Uterus (tissue), 4 donors: ENCODE data around the gene USP47. TPM values are rescaled to one million over a fixed set of nuclear protein-coding genes. Genes with fewer than 3 reads are reported as not detected.

Experiments used
- DNase-seq, 2 donors: peaks; one replicate each; pipeline ENCODE4 v3.0.0-alpha.2; 2019 to 2020
- H3K27ac ChIP-seq, 2 donors: fragments of 200-600 bp; sonication (generic); 1 replicate in 1 of 2; 2 replicates in 1 of 2; pipeline ENCODE4 v1.5.1; 2016 to 2018
- H3K27me3 ChIP-seq, 2 donors: fragments of 200-600 bp; sonication (generic); one replicate each; pipeline ENCODE4 v1.5.1; 2018 to 2019; ENCODE audit warnings: control low read depth in 1 of 2
- H3K36me3 ChIP-seq, 2 donors: fragments of 200-600 bp; sonication (generic); one replicate each; pipeline ENCODE4 v1.5.1; 2019; ENCODE audit warnings: control low read depth in 1 of 2
- H3K4me1 ChIP-seq, 2 donors: fragments of 200-600 bp; sonication (generic); one replicate each; pipeline ENCODE4 v1.5.1; 2018 to 2019; ENCODE audit warnings: control low read depth in 1 of 2
- H3K4me3 ChIP-seq, 2 donors: fragments of 200-600 bp; sonication (generic); 1 replicate in 1 of 2; 2 replicates in 1 of 2; pipeline ENCODE4 v1.5.1; 2018 to 2019; ENCODE audit warnings: mild to moderate bottlenecking in 1 of 2
- H3K9me3 ChIP-seq, 2 donors: fragments of 200-600 bp; sonication (generic); one replicate each; pipeline ENCODE4 v1.5.1; 2019; ENCODE audit warnings: control low read depth in 1 of 2
- CTCF ChIP-seq, 4 experiments: fragments of 200-600 bp in 2 of 4; fragments of 450-650 bp in 2 of 4; sonication (generic) in 2 of 4; IDR thresholded peaks; one replicate each; pipeline ENCODE4 v1.5.1; 2016 to 2019; ENCODE audit warnings: antibody characterized with exemption in 4 of 4, mild to moderate bottlenecking in 2 of 4, moderate library complexity in 1 of 4
- POLR2A ChIP-seq, 2 donors: fragments of 450-650 bp; IDR thresholded peaks; one replicate each; pipeline ENCODE4 v1.6.1; 2016; ENCODE audit warnings: antibody characterized with exemption in 2 of 2, mild to moderate bottlenecking in 1 of 2, moderate library complexity in 1 of 2
- intact Hi-C: fragments of 100-400 bp; cut with DNase I; formaldehyde crosslinking; loops from one replicate; pipeline ENCODE4 v1.15.1; 2023; ENCODE audit warnings: low total_unique reads
- total RNA-seq, 4 donors: library from RNA; depleted of rRNA in 3 of 4; stranded (reverse); fragments of >200 nt in 3 of 4; gene quantifications; one replicate each; pipeline versions ENCODE4 v1.1.0 to v1.2.4, GENCODE V29; 2014 to 2023
- donor health status: DM: yes; HTN: yes; CAD: no.

USP47 gene
- total RNA-seq, 4 donors from 2014 or later = 83.4 to 247 (median 146) TPM

- no peak overlapping the region for H3K4me3 ChIP-seq
- H3K4me1 ChIP-seq = peaks cover 4 to 11% of the 10 kb centered on the region in 2 donors
- H3K36me3 ChIP-seq = no peaks in the 10 kb centered on the region
- TF ChIP-seq POLR2A (IDR thresholded peaks at IDR 0.05) (no peak), CTCF (IDR thresholded peaks at IDR 0.05) (no peak)
- DNase-seq = no peak
- H3K27me3 ChIP-seq = no peaks in the 10 kb centered on the region
- H3K27ac ChIP-seq = peak overlapping the region in 1 of 2 donors; percentile 48
- intact Hi-C loops = no loop called here
- no peaks in the 10 kb centered on the region for H3K9me3 ChIP-seq
These were observed 126.1 kb downstream of the USP47 start for GRCh38 chr11:11967669-11968510.

- Histone ChIP-seq H3K9me3 (no peaks in the 10 kb centered on the region), H3K4me3 (no peak overlapping the region), H3K36me3 (no peaks in the 10 kb centered on the region), H3K4me1 (peaks cover 12 to 15% of the 10 kb centered on the region in 2 donors), H3K27me3 (no peaks in the 10 kb centered on the region), H3K27ac (peak overlapping the region; percentile 29 to 48)
- TF ChIP-seq POLR2A (IDR thresholded peaks at IDR 0.05) (no peak), CTCF (IDR thresholded peaks at IDR 0.05) (no peak)
- intact Hi-C loops = no loop called here
- no peak for DNase-seq
These were observed 126.9 kb downstream of the USP47 start for GRCh38 chr11:11968511-11969280.

- intact Hi-C loops = no loop called here
- Histone ChIP-seq H3K27me3 (no peaks in the 10 kb centered on the region), H3K9me3 (no peaks in the 10 kb centered on the region), H3K4me1 (peaks cover 14 to 15% of the 10 kb centered on the region in 2 donors), H3K36me3 (no peaks in the 10 kb centered on the region), H3K4me3 (no peak overlapping the region), H3K27ac (peak overlapping the region; percentile 29 to 48)
- TF ChIP-seq POLR2A (IDR thresholded peaks at IDR 0.05) = no peak
- TF ChIP-seq CTCF (IDR thresholded peaks at IDR 0.05) = no peak
- DNase-seq = no peak
These were observed 127.8 kb downstream of the USP47 start for GRCh38 chr11:11969380-11970215.

GRCh38 chr11:11970556-11970955 is 128.8 kb downstream of the USP47 start:
- no peaks in the 10 kb centered on the region for H3K9me3 ChIP-seq
- H3K36me3 ChIP-seq = no peaks in the 10 kb centered on the region
- H3K4me3 ChIP-seq = no peak overlapping the region
- no peak for DNase-seq
- peaks cover 14 to 15% of the 10 kb centered on the region in 2 donors for H3K4me1 ChIP-seq
- no peaks in the 10 kb centered on the region for H3K27me3 ChIP-seq
- intact Hi-C loops = no loop called here
- no peak overlapping the region for H3K27ac ChIP-seq
- no peak for TF ChIP-seq POLR2A (IDR thresholded peaks at IDR 0.05)
- TF ChIP-seq CTCF (IDR thresholded peaks at IDR 0.05) = no peak
